Brain microvascular endothelial cell (primary cell): ENCODE data around the gene ANKRD18A.

ENCODE experiments used
- DNase-seq: peaks from one replicate; pipeline ENCODE4 v3.0.0-alpha.2; 2020
- H3K27ac ChIP-seq: fragments of 250-450 bp; sonication (Bioruptor Pico); 2 replicates; pipeline ENCODE4 v1.5.1; 2020; ENCODE audit warnings: mild to moderate bottlenecking, moderate library complexity
- H3K27me3 ChIP-seq: fragments of 250-450 bp; sonication (Bioruptor Pico); replicated peaks from 2 replicates; pipeline ENCODE4 v1.5.1; 2020; ENCODE audit warnings: mild to moderate bottlenecking
- H3K36me3 ChIP-seq: fragments of 250-450 bp; sonication (Bioruptor Pico); replicated peaks from 2 replicates; pipeline ENCODE4 v1.5.1; 2020; ENCODE audit warnings: mild to moderate bottlenecking
- H3K4me3 ChIP-seq: 2 replicates; pipeline ENCODE4 v1.5.1; 2011; ENCODE audit warnings: low read depth, mild to moderate bottlenecking, control low read depth, low read length, moderate library complexity
- in situ Hi-C: cut with HindIII; loops from 2 replicates; pipeline ENCODE4 v1.10.0; 2017; ENCODE audit warnings: low sequenced_read_pairs, low pct_ligation_motif_present
- TF ChIP-seq, protein P1 (sequence below): IDR thresholded peaks from 2 replicates; pipeline ENCODE4 v1.5.1; 2011; ENCODE audit warnings: low read depth, mild to moderate bottlenecking, moderate library complexity, low read length, control low read depth, inconsistent platforms; ENCODE audit errors: missing control alignments

ANKRD18A gene

DNA sequence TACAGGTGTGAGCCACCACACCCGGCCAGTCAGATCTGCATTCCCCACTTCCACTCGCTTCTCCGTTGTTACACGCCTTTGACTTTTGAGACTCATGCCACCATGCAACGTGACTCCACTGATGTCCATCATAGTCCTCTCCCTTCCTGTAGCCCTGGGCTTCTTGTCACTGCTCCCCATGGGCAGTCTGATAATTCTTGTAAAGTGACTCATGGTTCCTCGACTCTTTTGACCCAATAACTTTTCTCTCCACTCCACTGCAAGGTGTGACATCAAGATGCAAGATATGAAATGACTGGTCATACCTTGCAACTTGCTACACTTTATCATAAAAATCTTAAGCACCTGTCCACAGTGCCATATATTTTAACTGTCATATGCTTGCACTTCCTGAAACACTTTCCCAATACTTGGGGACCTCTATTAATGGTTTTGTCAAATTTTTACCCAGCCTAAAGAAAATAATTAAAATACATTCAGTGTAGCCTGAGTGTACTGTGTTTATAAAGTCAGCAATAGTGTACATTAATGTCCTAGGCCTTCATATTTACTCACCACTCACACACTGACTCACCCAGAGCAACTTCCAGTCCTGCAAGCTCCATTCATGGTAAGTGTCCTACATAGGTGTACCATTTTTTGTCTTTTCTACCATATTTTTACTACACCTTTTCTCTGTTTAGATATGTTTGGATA, 18.6 kb upstream of the ANKRD18A start:
- no peaks in the 10 kb centered on the region for H3K27me3 ChIP-seq
- in situ Hi-C loops, result no loop called here
- no peak overlapping the region for H3K27ac ChIP-seq
- H3K36me3 ChIP-seq, result no peaks in the 10 kb centered on the region
- no peak for DNase-seq
- TF ChIP-seq, protein P1, sequence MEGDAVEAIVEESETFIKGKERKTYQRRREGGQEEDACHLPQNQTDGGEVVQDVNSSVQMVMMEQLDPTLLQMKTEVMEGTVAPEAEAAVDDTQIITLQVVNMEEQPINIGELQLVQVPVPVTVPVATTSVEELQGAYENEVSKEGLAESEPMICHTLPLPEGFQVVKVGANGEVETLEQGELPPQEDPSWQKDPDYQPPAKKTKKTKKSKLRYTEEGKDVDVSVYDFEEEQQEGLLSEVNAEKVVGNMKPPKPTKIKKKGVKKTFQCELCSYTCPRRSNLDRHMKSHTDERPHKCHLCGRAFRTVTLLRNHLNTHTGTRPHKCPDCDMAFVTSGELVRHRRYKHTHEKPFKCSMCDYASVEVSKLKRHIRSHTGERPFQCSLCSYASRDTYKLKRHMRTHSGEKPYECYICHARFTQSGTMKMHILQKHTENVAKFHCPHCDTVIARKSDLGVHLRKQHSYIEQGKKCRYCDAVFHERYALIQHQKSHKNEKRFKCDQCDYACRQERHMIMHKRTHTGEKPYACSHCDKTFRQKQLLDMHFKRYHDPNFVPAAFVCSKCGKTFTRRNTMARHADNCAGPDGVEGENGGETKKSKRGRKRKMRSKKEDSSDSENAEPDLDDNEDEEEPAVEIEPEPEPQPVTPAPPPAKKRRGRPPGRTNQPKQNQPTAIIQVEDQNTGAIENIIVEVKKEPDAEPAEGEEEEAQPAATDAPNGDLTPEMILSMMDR, result no peak
- H3K4me3 ChIP-seq, result no peak overlapping the region

- in situ Hi-C loops, result no loop called here
- H3K27me3 ChIP-seq, result no peaks in the 10 kb centered on the region
- H3K27ac ChIP-seq, result no peak overlapping the region
- TF ChIP-seq, protein P1, result no peak
- no peak for DNase-seq
- H3K36me3 ChIP-seq, result no peaks in the 10 kb centered on the region
- H3K4me3 ChIP-seq, result no peak overlapping the region
Observed at GRCh38 chr9:38634315-38634714, 13.9 kb upstream of the ANKRD18A start.

- Histone ChIP-seq H3K27ac (no peak overlapping the region), H3K4me3 (no peak overlapping the region), H3K27me3 (peaks cover 1% of the 10 kb centered on the region), H3K36me3 (no peaks in the 10 kb centered on the region)
- no peak for DNase-seq
- TF ChIP-seq, protein P1, result no peak
- in situ Hi-C loops, result no loop called here
Observed at GRCh38 chr9:38629511-38629910, 9.1 kb upstream of the ANKRD18A start.

- no peak for DNase-seq
- H3K27me3 ChIP-seq, result peaks cover 22% of the 10 kb centered on the region
- no peak overlapping the region for H3K27ac ChIP-seq
- TF ChIP-seq, protein P1, result no peak
- no peak overlapping the region for H3K4me3 ChIP-seq
- no peaks in the 10 kb centered on the region for H3K36me3 ChIP-seq
- in situ Hi-C loops, result no loop called here
Observed at GRCh38 chr9:38626006-38626405, 5.6 kb upstream of the ANKRD18A start.

DNA sequence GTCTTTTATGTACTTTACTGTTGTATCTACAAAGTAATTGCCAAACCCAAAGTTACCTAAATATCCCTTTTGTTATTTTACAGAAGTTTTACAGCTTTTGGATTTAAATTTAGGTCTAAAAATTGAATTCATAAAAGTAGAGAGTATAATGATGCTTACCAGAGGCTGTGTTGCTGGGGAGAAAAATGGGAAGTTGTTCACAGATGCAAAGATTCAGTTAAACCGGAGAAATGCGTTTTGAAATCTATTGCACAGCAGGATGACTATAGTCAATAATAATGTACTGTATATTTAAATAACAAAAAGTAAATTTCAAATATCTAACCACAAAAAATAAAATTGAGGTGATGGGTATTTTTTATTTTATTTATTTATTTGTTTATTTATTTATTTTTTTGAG, 2.6 kb upstream of the ANKRD18A start:
- DNase-seq, result no peak
- Histone ChIP-seq H3K4me3 (no peak overlapping the region), H3K27me3 (peaks cover 39% of the 10 kb centered on the region), H3K27ac (no peak overlapping the region), H3K36me3 (no peaks in the 10 kb centered on the region)
- in situ Hi-C loops, result no loop called here
- TF ChIP-seq, protein P1, result no peak

GRCh38 chr9:38622288-38622674, 1.9 kb upstream of the ANKRD18A start:
- Histone ChIP-seq H3K36me3 (no peaks in the 10 kb centered on the region), H3K4me3 (peak overlapping the region; percentile 37), H3K27me3 (peaks cover 40% of the 10 kb centered on the region), H3K27ac (no peak overlapping the region)
- DNase-seq, result no peak
- in situ Hi-C loops, result no loop called here
- TF ChIP-seq, protein P1, result no peak
